PC-9 (cell line): ENCODE results near the gene VCAN.

Source experiments
- CTCF ChIP-seq: fragments of 200-600 bp; sonication (generic); conservative IDR thresholded peaks from 2 replicates; pipeline ENCODE4 v1.6.1; 2017; ENCODE audit warnings: mixed run types, antibody characterized with exemption, mild to moderate bottlenecking, moderate library complexity
- EZH2 ChIP-seq: fragments of 200-600 bp; sonication (generic); IDR thresholded peaks from 2 replicates; pipeline ENCODE4 v1.8.0; 2017; ENCODE audit warnings: antibody characterized with exemption, low read depth

- TF ChIP-seq CTCF, result no peak
- TF ChIP-seq EZH2, result no peak
These were observed 17.3 kb downstream of the VCAN start for GRCh38 chr5:83488821-83489220.
